OCI-LY7 (cell line): ENCODE results near the gene SLC41A3. TPM values are rescaled to one million over a fixed set of nuclear protein-coding genes. Genes with fewer than 3 reads are reported as not detected.
"Not testable (repeated sequence)": the region's sequence is repeated elsewhere in the genome, so short reads cannot be mapped to it uniquely, and the experiment has no call there.

Experiments
- BruUV-seq: library from RNA; stranded (reverse); fragments of 400-500 nt; replicated peaks from 2 replicates; lab custom pipeline; 2021; lab: Mats Ljungman, UMichigan
- CTCF ChIA-PET: fragments of 300-600 bp; sonication (Branson Sonifier 250); formaldehyde crosslinking; loops from one replicate; lab custom pipeline; 2022; ENCODE audit warnings: antibody characterized with exemption; ENCODE audit not compliant: unreplicated experiment; lab: Charles Lee
- POLR2A ChIA-PET: fragments of 300-600 bp; sonication (Branson Sonifier 250); formaldehyde crosslinking; loops from one replicate; lab custom pipeline; 2022; ENCODE audit warnings: antibody characterized with exemption; lab: Charles Lee
- DNase-seq: peaks from one replicate; pipeline ENCODE4 v3.0.0-alpha.2; 2015; ENCODE audit warnings: low spot score
- H2AFZ ChIP-seq: fragments of 200-600 bp; sonication (generic), shearing (Covaris generic); 2 replicates; pipeline ENCODE4 v1.6.1; 2014; ENCODE audit warnings: mild to moderate bottlenecking, antibody characterized with exemption, low read length, moderate library complexity
- H3K27ac ChIP-seq: fragments of 200-600 bp; sonication (generic); 2 replicates; pipeline ENCODE4 v1.5.1; 2014; ENCODE audit warnings: mixed run types, low read depth, mild to moderate bottlenecking, moderate library complexity, low read length, inconsistent platforms; ENCODE audit not compliant: poor library complexity, severe bottlenecking
- H3K36me3 ChIP-seq: fragments of 200-600 bp; sonication (generic); 2 replicates; pipeline ENCODE4 v1.6.1; 2014; ENCODE audit warnings: mild to moderate bottlenecking, antibody characterized with exemption, low read length, moderate library complexity, mixed read lengths; ENCODE audit not compliant: insufficient read depth
- H3K4me1 ChIP-seq: fragments of 200-600 bp; sonication (generic); 2 replicates; pipeline ENCODE4 v1.5.1; 2014; ENCODE audit warnings: mild to moderate bottlenecking, low read length; ENCODE audit not compliant: insufficient read depth, poor library complexity, severe bottlenecking
- H3K4me2 ChIP-seq: fragments of 200-600 bp; sonication (generic); 2 replicates; pipeline ENCODE4 v1.6.1; 2014; ENCODE audit warnings: mild to moderate bottlenecking, low read length
- H3K4me3 ChIP-seq: fragments of 200-600 bp; sonication (generic); 2 replicates; pipeline ENCODE4 v1.5.1; 2014; ENCODE audit warnings: mild to moderate bottlenecking, low read depth, low read length; ENCODE audit not compliant: poor library complexity, severe bottlenecking
- H3K79me2 ChIP-seq: fragments of 200-600 bp; sonication (generic); 2 replicates; pipeline ENCODE4 v1.6.1; 2016; ENCODE audit warnings: low read depth, mild to moderate bottlenecking, low read length, moderate library complexity, mixed read lengths; ENCODE audit not compliant: insufficient read depth
- H3K9me2 ChIP-seq: fragments of 200-600 bp; sonication (generic); 2 replicates; pipeline ENCODE4 v1.6.1; 2016; ENCODE audit warnings: mild to moderate bottlenecking, low read length, mixed read lengths; ENCODE audit not compliant: insufficient read depth
- H3K9me3 ChIP-seq: fragments of 200-600 bp; sonication (generic); 2 replicates; pipeline ENCODE4 v1.6.1; 2014; ENCODE audit warnings: mild to moderate bottlenecking, mixed run types, low read length, mixed read lengths
- H4K20me1 ChIP-seq: fragments of 200-600 bp; sonication (generic); 2 replicates; pipeline ENCODE4 v1.6.1; 2014; ENCODE audit warnings: mild to moderate bottlenecking, antibody characterized with exemption, low read length, moderate library complexity, mixed read lengths; ENCODE audit not compliant: insufficient read depth
- CTCF ChIP-seq: fragments of 200-600 bp; sonication (generic); conservative IDR thresholded peaks from 2 replicates; pipeline ENCODE4 v1.5.1; 2014; ENCODE audit warnings: mild to moderate bottlenecking, antibody characterized with exemption, low read length, moderate library complexity, mixed read lengths
- intact Hi-C: fragments of 100-400 bp; cut with micrococcal nuclease; formaldehyde crosslinking; loops from one replicate; pipeline ENCODE4 v1.10.0; 2022; ENCODE audit not compliant: unreplicated experiment
- total RNA-seq, 2 experiments: library from RNA; depleted of rRNA in 1 of 2; stranded (reverse); fragments of >200 nt in 1 of 2; shearing (Covaris generic) in 1 of 2; gene quantifications; 2 replicates each; pipeline ENCODE4 v1.2.3, GENCODE V29; 2014 to 2022

Gene SLC41A3
- total RNA-seq, 2 experiments from 2014 or later = 31.9 to 35.9 TPM

- BruUV-seq, intact Hi-C loops, H3K27ac ChIP-seq, POLR2A ChIA-PET, H3K9me3 ChIP-seq, H3K9me2 ChIP-seq, H2AFZ ChIP-seq, CTCF ChIA-PET, H3K4me2 ChIP-seq, H3K36me3 ChIP-seq, H3K79me2 ChIP-seq, H3K4me1 ChIP-seq, H4K20me1 ChIP-seq, H3K4me3 ChIP-seq: not testable (repeated sequence)
- DNase-seq = peak; percentile 4
- peak; percentile 78 for TF ChIP-seq CTCF
Measured at GRCh38 chr3:125971997-125972944, 111.7 kb downstream of the SLC41A3 start.

GRCh38 chr3:125968701-125969592 is 115.0 kb downstream of the SLC41A3 start, which contains the start of gene ROPN1B:
ROPN1B (plus strand) TSS chr3:125969178; CDS start chr3:125972055, 2,877 bp downstream.
- H2AFZ ChIP-seq, H3K4me1 ChIP-seq, H3K79me2 ChIP-seq, H3K36me3 ChIP-seq, H3K4me3 ChIP-seq, H4K20me1 ChIP-seq, BruUV-seq, intact Hi-C loops, POLR2A ChIA-PET, CTCF ChIA-PET, H3K4me2 ChIP-seq, H3K27ac ChIP-seq, H3K9me2 ChIP-seq, H3K9me3 ChIP-seq, DNase-seq: not testable (repeated sequence)

- intact Hi-C loops, H3K36me3 ChIP-seq, H3K4me3 ChIP-seq: not testable (repeated sequence)
Measured at GRCh38 chr3:125968121-125968520, 115.8 kb downstream of the SLC41A3 start.

More at GRCh38 chr3:125968121-125968520, 115.8 kb downstream of the SLC41A3 start:
- CTCF ChIA-PET, H3K27ac ChIP-seq, H4K20me1 ChIP-seq, BruUV-seq, POLR2A ChIA-PET, H3K4me1 ChIP-seq, H3K9me3 ChIP-seq, H3K79me2 ChIP-seq, H3K4me2 ChIP-seq, DNase-seq, H3K9me2 ChIP-seq, H2AFZ ChIP-seq: not testable (repeated sequence)
